Transverse colon (tissue), 3 donors: ENCODE results near the gene ZNF462.

ENCODE experiments used
- CTCF ChIP-seq, 5 experiments: fragments of 200-600 bp in 3 of 5; fragments of 450-650 bp in 2 of 5; sonication (generic) in 3 of 5; IDR thresholded peaks; 1 replicate in 2 of 5; 2 replicates in 3 of 5; pipeline ENCODE4 v1.5.1; 2016 to 2017; ENCODE audit warnings: antibody characterized with exemption in 5 of 5, inconsistent platforms in 3 of 5, mild to moderate bottlenecking in 2 of 5, moderate library complexity in 1 of 5
- POLR2A ChIP-seq: fragments of 450-650 bp; IDR thresholded peaks from one replicate; pipeline ENCODE4 v1.6.1; 2016; ENCODE audit warnings: antibody characterized with exemption, mild to moderate bottlenecking, moderate library complexity

DNA sequence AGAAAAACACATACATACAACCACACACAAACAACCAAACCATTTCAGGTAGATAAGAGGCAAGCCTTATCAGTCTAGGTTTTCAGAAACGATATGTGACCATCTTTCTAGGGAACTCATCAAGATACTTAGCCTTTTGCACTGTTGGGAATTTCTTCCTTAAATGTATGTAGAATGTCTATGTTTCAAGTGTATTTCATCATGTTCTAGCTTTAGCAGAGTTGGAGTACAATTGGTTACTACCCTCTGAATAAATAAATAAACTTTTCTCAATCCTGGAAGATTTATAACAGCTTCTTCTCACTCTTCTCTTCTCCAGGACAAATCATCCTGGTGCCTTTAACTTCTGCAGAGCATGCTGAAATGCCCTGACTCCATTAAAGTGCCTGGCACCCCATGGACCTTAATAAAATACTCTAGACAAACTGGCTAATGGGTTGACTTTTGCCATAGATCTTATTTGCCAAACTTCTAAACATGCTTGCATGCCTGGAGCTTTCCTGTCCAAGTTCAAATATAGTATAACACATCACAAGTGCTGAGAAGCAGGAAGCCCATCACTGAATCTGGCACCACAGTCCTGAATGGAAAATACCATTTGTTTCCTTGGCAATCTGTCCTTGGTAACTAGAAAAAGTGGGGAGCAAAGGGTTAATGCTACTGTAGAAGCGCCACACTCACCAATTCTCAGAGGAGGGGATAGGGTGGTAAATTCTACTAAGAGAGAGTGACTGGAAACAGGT is 33.1 kb upstream of the ZNF462 start:
- TF ChIP-seq CTCF (IDR thresholded peaks at IDR 0.05) (no peak), POLR2A (no peak)
